Measurements from ENCODE around the gene COX11.

DNA sequence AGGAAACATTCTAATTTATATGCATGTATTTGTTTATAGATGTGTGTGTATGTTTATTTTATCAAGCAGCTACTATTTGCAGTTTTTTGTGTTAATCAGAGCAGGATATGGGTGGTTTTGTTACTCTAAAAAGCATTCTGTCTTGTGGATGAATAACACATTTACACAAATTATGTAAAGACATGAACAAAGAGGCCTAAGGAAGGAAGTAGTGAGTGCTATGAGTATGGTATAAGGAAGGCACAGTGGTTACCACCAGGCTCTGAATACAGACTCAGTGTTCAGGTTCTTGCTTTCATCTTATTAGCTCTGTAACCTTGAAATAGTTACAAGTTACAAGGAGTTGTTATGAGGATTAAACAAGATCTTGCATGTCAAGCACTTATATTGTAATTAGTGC, 34.0 kb upstream of the COX11 start:
- TF ChIP-seq, protein P1, sequence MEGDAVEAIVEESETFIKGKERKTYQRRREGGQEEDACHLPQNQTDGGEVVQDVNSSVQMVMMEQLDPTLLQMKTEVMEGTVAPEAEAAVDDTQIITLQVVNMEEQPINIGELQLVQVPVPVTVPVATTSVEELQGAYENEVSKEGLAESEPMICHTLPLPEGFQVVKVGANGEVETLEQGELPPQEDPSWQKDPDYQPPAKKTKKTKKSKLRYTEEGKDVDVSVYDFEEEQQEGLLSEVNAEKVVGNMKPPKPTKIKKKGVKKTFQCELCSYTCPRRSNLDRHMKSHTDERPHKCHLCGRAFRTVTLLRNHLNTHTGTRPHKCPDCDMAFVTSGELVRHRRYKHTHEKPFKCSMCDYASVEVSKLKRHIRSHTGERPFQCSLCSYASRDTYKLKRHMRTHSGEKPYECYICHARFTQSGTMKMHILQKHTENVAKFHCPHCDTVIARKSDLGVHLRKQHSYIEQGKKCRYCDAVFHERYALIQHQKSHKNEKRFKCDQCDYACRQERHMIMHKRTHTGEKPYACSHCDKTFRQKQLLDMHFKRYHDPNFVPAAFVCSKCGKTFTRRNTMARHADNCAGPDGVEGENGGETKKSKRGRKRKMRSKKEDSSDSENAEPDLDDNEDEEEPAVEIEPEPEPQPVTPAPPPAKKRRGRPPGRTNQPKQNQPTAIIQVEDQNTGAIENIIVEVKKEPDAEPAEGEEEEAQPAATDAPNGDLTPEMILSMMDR (IDR thresholded peaks at IDR 0.05): no peak
- TF ChIP-seq EZH2 (IDR thresholded peaks at IDR 0.05) (no peak), EZH2phosphoT487 (IDR thresholded peaks at IDR 0.05) (no peak)

All from neural progenitor cell (in vitro differentiated cells).